NCI-H460 (cell line): Measurements from ENCODE around the gene HINT1. TPM values are rescaled to one million over a fixed set of nuclear protein-coding genes. Genes with fewer than 3 reads are reported as not detected.
"Not testable (repeated sequence)": the region's sequence is repeated elsewhere in the genome, so short reads cannot be mapped to it uniquely, and the experiment has no call there.

Experiments
- DNase-seq: peaks from one replicate; pipeline ENCODE4 v3.0.0-alpha.2; 2016; ENCODE audit warnings: low read depth; ENCODE audit errors: extremely low read depth
- polyA plus RNA-seq: library from polyadenylated mRNA; depleted of rRNA; stranded (reverse); fragments of >200 nt; gene quantifications from 2 replicates; pipeline ENCODE4 v1.2.3, GENCODE V29; 2014; cell fraction: nucleus; rRNA removed
- total RNA-seq: library from RNA; depleted of rRNA; stranded (reverse); fragments of >200 nt; shearing (Covaris generic); gene quantifications from 2 replicates; pipeline ENCODE4 v1.2.3, GENCODE V29; 2014; rRNA removed

Gene HINT1
- 596 and 611 TPM in 2 replicates for total RNA-seq
- polyA plus RNA-seq, result 705 and 852 TPM in 2 replicates

DNA sequence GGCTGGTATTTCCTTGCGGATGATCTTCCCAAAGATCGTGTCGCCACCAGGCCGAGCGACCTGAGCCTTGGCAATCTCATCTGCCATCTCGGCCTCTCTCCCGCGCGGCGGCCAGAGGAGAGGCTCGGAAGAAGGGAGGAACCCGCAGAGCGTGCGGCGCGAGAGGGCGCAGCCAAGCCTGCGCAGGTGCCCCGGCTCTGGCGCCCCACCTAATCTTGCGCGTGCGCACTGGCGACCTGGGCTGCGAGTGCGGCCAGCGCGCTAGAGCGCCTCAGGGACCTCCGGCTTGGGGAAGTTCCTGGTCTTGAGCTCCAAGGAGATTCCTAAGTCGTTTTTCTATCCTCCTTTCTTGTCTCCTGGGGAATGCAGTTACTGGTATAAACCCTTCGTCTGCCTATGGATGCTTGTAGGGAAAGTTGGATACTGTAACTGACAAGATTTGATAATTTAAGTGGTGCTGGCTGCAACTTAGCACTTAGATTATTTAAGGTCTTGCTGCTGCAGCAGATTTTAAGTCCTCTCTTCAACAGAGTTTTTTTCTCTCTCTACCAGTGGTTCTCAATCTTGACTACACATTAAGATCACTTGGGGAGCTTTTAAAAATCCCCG is at the start of gene HINT1:
HINT1 (minus strand) TSS at position 138 of the 609 bp plus-strand sequence; CDS start at position 87, 51 bp downstream.
- peak; percentile 92 for DNase-seq

DNA sequence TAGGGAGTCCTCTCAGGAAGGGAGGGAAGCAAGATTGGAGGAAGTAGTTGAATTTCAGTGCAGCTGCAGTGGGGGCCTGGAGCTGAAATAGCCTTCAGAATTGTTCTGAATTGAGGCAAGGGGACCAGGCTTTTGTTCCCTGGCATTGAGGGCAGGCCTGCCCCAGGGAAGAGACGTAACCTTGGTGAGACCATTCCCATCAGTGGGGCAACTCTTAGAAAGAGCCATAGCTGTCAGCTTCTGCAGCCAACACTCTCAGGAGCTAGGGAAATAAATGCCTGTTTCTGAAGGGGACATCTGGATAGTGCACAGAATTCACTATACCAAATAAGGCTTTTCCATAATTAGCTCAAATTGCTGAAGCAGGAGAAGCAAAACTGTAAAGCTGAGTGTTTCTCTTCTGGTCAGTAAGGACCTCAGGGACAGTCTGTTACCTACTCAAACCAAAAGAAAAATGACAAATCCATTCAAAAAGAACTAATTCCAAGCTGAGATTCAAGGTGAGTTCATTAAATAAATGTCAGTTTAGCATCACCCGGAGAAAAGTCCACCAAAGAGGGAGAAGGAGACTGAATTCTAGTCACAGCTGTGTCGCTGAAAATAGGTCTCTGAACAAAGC is 49.7 kb upstream of the HINT1 start:
- no peak for DNase-seq

DNA sequence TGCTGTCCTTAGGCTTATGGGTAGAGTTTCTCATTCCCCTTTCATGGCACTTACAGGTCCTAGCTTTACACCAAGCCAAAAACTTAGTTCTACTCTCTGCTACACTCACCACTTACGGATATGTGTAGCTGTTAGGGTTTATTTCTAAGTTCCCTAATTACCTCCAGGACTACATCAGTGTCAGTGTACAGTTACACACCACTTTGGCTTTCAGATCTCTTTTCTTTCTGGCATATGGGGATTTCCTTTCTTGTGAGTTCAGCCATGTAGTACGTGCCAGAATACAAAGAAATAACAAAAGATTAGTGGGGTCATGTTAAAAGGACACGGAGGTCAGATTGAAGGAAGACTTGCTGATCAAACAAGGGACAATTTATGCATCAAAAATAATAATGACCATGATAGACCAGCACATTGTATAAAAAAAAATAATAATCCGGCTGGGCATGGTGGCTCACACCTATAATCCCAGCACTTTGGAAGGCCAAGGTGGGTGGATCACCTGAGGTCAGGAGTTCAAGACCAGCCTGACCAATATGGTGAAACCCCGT is 47.5 kb upstream of the HINT1 start:
- no peak for DNase-seq

DNA sequence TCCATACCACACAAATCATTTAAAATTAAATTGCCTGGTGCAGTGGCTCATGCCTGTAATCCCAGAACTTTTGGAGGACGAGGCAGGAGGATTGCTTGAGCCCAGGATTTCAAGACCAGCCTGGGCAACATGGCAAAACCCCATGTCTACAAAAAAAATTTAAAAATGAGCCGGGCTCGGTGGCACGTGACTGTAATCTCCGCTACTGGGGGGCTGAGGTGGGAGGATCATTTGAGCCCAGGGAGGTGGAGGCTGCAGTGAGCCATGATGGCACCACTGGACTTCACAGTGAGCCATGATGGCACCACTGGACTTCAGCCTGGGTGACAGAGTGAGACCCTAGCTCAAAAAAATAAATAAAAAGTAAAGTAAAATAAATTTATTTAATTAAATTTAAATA is 46.6 kb upstream of the HINT1 start:
- no peak for DNase-seq

DNA sequence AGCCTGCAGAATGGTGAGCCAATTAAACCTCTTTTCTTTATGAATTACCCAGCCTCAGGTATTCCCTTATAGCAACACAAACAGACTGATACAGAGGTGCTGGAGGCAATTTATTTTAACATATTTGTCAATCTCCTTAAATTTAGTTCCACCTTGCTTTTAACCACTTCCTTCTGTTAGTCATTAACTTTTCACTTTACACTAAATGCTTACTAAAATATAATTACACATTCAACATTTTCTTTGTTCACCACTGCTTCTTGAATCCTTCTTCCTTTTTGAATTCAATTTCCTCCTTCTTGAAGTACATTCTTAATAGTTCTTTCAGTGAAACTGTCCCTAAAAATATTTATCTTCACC is 45.1 kb upstream of the HINT1 start:
- DNase-seq, result no peak

DNA sequence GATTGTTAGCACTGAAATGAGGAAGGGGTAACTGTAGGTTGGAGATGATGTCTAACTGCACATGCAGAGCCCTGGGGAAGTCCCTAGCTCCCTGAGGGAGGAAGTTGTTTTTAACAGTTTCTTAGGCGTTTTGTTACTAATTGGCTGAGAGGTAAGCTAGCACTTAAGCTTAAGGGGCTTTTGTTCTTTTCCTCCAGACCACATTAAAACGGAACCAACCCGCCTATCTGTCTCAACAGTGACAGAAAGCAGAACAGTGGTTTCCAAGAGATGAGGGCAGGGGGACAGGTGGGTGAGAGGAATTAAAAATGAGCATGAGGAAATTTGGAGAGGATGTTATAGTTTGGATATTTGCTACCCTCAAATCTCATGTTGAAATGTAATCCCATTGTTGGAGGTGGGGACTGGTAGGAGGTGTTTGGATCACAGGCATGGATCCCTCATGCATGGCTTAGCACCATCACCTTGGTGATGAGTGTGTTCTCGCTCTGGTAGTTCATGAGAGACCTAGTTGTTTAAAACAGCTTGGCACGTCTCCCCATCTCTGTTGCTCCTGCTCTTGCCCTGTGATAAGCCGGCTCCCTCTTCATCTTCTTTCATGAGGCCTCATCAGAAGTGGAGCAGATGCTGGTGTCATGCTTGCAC is 44.6 kb upstream of the HINT1 start:
- DNase-seq, result no peak

DNA sequence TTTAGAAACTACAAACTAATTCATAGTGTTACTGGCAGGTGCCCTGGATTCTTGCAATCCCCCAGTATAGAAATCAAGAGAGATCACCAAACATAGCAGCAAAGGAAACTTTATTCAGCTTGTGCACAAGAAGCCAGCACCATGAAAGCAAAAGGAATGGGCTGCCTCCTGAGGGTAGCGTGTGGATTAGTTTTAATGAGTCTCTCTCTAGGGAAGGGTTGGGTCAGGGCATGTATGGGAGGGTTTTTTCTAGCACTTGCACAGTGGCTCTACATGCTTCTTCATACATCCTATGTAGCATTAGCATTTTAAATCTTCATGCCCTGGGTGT is 44.1 kb upstream of the HINT1 start:
- no peak for DNase-seq

DNA sequence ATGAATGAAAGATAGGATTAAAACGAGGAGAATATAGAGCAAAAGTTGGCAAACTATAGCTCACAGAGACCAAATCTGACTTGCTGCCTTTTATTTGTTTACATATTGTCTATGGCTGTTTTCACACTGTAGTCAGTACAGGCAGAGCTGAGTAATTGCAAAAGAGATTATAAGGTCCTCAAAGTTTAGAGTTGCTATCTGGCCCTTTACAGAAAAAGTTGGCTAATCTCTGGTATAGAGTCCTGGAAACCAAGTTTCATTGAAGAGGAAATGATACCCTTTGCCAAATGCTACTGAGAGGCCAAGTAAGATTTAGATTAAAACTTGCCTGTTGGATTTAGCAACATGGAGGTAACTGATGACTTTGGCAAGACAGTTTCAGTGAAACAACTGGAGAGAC is 41.7 kb upstream of the HINT1 start:
- DNase-seq, result no peak

DNA sequence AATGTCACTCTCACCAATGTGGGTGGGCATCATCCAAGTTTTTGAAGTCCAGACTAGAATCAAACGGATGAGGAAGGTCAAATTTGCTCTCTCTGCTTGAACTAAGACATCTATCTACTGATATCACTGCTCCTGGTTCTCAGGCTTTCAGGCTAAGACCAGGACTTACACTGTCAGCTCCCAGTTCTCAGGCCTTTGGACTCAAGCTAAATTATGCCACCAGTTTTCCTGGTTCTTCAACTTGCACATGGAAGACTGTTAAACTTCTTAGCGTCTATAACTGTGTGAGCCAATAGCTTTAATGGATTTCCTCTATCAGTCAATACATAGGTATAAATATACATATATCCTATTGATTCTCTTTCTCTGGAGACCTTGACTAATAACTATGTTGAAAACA is 41.0 kb upstream of the HINT1 start:
- DNase-seq, result no peak

DNA sequence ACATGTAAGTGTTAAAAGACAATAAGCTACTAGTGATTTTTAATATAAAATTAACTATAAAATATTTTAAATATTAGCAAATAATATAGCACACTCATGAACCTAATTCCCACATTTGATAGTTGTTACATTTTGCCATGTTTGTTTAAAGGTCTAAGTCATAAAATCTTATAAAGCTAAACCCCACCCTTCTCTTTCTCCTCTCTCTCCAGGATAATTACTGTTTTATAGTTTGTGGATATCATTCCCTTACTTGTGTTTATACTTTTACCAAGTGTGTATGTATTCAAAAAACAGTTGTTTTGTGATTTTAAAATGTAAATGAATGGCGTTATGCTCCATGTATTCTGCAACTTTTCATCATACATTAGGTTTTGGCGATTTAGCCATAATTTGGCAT is 39.9 kb upstream of the HINT1 start:
- no peak for DNase-seq

DNA sequence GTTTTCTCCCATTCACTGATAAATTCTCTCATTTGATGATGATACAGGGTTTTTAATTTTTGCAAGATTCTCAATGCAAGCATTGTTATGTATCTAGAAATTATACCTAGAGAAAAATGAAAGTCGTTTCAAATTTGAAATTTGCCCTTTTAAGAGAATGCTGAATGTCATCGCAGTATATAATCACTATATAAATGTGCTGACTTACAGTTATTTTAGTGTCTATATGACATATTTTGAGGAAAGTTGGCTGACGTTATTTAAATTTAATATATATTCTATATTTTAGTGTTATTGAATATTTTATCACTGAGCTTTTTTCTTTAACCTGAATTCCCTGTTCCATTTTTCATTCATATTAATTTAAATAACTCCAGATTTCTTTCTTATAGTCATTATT is 35.5 kb upstream of the HINT1 start:
- DNase-seq, result no peak

DNA sequence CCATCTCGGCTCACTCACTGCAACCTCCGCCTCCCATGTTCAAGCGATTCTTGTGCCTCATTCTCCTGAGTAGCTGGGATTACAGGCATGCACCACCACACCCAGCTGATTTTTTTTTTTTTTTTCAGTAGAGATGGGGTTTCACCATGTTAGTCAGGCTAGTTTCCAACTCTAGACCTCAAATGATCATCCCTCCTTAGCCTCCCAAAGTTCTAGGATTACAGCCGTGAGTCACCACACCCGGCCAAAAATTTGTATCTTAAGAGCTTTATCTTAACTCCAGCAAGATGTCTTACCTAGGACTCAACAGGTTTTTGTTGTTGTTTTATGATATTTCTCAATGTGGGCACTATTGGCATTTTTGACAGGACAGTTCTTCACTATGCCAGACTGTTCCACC is 33.6 kb upstream of the HINT1 start:
- DNase-seq, result no peak

DNA sequence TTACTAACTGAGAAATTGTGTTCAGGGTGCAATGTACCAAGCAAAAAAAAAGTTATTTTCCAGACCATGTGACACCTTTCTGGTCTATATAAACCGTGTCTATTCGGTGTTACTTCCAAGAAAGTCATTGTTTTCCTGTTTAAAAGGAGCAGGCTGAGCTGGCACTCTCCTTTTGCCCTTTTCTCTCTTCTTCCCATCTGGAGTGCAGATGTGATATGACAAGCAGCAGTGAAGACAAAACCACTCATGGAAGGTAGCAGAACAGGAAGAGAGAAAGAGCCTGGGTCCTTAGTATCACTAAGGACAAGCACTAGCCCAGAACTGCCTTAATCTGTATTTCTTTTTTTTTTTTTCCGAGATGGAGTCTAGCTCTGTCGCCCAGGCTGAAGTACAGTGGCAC is 31.3 kb upstream of the HINT1 start:
- no peak for DNase-seq

DNA sequence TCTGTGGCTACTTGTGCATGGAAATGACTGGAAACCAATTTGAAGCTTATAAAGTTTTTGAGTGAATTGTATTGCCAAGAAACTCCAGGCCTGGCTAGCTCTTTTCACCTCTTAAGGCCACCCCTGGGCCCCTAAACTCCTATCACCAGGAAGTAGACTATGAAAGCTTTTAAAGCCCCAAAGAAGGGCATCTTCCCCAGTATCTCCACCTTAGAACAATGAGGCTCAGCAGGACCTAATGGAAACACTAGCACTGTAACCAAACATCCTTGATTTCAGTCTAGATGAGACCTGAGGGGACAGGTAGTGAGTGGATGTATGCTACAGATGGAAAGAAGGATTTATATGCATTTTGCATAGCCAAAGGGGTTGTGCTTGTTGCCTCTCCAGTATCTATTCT is 30.6 kb upstream of the HINT1 start:
- no peak for DNase-seq

DNA sequence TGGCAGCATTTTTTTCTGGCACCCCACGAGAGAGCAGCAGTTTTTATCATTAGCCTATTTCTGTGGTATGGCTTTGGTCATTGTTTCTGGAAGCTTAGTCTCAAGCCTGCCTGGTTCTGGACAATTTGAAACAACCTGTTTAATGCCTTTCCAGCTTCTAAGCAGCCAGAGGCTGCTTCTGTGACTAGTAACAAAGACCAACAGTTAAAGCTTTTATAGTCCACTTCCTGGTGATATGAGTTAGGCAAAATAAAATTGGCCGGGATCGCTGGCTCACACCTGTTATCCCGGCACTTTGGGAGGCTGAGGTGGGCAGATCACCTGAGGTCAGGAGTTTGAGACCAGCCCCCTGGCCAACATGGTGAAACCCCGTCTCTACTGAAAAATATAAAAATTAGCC is 29.7 kb upstream of the HINT1 start:
- DNase-seq, result no peak

DNA sequence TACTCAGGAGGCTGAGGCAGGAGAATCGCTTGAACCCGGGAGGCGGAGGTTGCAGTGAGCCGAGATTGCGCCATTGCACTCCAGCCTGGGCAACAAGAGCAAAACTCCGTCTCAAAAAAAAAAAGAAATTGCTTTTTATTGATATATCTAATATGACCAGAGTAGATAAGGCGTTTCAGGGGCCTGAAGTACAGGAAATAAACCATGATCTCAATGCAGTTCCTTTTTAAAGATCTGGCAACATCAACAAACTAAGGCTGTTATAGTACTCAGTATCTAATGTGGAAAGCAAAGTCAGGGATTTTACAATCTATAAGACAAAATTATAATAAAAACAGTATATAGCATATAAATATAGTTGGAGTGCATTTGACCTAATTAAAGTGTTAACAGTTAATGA is 28.8 kb upstream of the HINT1 start:
- DNase-seq, result not testable (repeated sequence)

DNA sequence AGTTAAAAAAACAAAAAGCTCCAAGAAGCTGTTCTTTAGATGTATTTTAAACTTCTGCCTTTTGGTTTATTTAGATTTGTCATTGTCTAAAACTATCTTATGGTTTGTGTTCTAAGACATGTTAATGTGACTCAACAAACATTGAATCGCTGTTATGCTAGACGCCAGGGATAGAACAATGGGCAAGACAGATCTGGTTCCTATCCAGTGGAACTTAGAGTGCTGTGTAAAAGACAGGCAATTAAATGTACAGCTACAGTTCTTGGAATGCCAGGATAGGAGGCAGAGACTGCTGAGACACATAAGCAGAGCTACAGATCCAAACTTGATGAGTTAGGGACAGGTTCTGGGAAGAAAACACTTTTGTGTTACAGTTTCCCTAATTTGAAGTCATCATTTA is 28.1 kb upstream of the HINT1 start:
- no peak for DNase-seq

DNA sequence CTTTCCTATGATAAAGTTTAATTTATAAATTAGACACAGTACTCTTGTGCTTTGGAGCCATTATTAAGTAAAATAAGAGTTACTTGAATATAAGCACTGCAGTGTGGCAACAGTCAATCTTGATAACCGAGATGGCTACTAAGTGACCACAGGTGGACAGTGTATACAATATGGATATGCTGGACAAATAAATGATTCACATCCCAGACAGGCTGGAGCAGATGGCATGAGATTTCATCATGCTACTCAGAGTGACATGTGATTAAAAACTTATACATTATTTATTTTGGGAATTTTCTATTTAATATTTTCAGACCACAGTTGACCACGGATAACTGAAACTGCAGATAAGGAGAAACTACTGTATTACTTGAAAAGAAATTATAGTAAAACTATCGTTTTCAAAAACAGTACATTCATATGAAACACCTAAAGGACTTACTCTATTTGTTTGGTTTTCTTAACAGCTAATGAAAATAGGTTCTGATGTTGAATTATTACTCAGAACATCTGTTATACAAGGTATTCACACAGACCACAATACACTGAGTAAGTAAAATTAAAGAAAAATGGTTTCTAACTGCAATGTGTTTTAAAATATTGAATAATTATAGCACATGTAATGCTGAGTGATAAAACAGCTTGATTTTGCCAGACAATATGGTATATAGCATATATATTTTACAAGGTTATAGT is 21.7 kb upstream of the HINT1 start:
- DNase-seq, result peak; percentile 69

DNA sequence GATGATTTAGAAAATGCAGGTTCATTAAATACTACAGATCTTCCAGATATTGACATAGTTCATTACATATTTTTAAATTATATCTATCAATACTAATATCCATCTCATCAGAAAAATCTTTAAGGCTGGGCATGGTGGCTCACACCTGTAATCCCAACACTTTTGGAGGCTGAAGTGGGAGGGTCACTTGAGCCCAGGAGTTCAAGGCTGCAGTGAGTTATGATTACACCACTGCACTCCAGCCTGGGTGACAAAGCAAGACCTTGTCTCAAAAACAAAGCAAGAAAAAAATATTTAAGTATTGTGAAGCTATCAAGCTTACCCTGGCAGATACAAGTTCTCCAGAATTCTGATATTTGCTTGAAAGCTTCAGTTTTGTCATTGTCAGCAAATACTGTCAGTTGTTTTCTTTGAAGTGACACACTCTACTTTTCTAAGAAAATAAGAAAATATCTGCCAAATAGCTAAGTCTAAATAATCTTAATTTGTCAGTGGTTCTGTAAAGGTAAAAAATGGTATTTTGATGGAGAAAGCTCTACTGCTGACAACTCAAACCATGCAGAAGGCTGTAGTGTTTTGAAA is 20.6 kb upstream of the HINT1 start:
- no peak for DNase-seq

DNA sequence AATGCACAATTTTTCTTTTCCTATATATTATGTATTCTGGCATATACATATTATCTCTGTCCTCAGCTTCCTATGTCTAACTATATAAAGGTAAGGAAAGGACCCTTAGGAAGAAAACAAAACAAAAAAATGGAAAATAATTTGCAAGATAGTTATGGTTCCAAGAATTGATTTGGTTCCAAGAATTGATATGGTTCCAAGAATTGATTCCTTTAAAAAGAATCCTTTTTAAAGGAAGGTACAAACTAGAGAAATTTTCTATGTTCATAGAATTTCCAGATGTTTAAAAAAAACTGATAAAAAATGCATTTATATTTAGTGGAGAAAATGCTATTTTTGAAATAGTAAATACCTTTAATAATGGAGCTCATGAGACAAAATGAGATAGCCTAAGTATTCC is 17.8 kb upstream of the HINT1 start:
- no peak for DNase-seq

DNA sequence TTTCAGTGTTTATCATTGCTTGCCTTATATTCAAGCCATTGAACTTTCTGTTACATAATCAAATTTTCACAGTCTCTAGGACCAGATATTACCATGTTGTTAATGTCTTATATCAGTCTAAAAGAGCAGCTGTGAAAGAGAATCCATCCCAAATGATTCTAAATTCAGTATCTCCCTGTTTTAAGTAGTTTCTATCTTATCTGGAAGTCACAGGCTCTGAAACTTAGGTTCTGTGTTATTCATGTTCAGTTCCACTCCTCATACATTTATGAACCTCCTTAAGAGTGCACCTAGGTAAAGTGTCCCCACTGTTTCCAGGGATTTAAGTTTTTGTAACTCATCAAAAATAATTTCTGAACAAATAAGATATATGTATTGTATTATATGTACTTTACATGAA is 15.4 kb upstream of the HINT1 start:
- DNase-seq, result no peak
